T-helper 17 cell (primary cell): Measurements from ENCODE around the gene ERCC4. TPM values are rescaled to one million over a fixed set of nuclear protein-coding genes. Genes with fewer than 3 reads are reported as not detected.

Source experiments
- ATAC-seq: fragments of 150-1000 bp; cut with Tn5 transposase; 2 replicates; pipeline ENCODE4 v1.10.0; 2021; ENCODE audit warnings: mild to moderate bottlenecking, moderate library complexity
- DNase-seq, 3 donors: peaks; one replicate each; pipeline versions ENCODE4 v3.0.0 to v3.0.0-alpha.2; 2020 to 2021
- H3K9me3 ChIP-seq: one replicate; pipeline ENCODE4 v1.7.0; 2013; ENCODE audit warnings: low read length, mild to moderate bottlenecking; ENCODE audit not compliant: control insufficient read depth, poor library complexity, severe bottlenecking
- H3K27ac Mint-ChIP-seq: one replicate; pipeline ENCODE4 v1.8.0; 2022; ENCODE audit warnings: mild to moderate bottlenecking, moderate library complexity, mixed read lengths
- H3K27me3 Mint-ChIP-seq: one replicate; pipeline ENCODE4 v1.8.0; 2022; ENCODE audit warnings: mixed read lengths
- H3K36me3 Mint-ChIP-seq: one replicate; pipeline ENCODE4 v1.8.0; 2022; ENCODE audit warnings: low read depth, mixed read lengths
- H3K4me1 Mint-ChIP-seq: one replicate; pipeline ENCODE4 v1.8.0; 2022; ENCODE audit warnings: mild to moderate bottlenecking, mixed read lengths
- H3K4me3 Mint-ChIP-seq: one replicate; pipeline ENCODE4 v1.8.0; 2022; ENCODE audit warnings: mild to moderate bottlenecking, moderate library complexity, mixed read lengths
- total RNA-seq, 4 donors: library from RNA in 2 of 4; stranded (reverse) in 2 of 4; gene quantifications; one replicate each; pipeline ENCODE4 v1.2.3 and lab custom pipeline; 2022 to 2026

Gene ERCC4
- total RNA-seq, 2 donors from 2014 or later, result 8.7 to 9.9 TPM

- ATAC-seq (no peak), DNase-seq (no peak)
- H3K4me3 Mint-ChIP-seq, result no peak overlapping the region
- no peaks in the 10 kb centered on the region for H3K9me3 ChIP-seq
- H3K27ac Mint-ChIP-seq, result no peak overlapping the region
- peaks cover 28% of the 10 kb centered on the region for H3K27me3 Mint-ChIP-seq
- no peaks in the 10 kb centered on the region for H3K36me3 Mint-ChIP-seq
- H3K4me1 Mint-ChIP-seq, result peaks cover 9% of the 10 kb centered on the region
Observed at GRCh38 chr16:13962232-13962631, 42.3 kb downstream of the ERCC4 start.

DNA sequence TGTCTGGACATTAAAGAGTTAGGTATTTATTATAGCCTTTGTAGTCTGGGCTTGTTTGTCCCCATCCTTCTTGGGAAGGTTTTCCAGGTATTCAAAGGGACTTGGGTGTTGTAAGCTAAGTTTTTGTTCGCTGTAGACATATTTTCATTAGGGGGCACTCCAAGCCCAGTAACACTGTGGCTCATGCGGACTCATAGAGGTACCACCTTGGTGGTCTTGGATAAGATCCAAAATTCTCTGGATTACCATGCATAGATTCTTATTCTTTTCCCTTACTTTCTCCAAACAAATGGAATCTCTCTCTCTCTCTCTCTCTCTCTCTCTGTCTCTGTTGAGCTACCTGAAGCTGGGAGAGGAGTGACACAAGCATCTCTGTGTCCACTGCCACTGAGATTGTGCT, 48.9 kb downstream of the ERCC4 start:
- H3K9me3 ChIP-seq, result no peaks in the 10 kb centered on the region
- H3K4me3 Mint-ChIP-seq, result no peak overlapping the region
- H3K27me3 Mint-ChIP-seq, result peaks cover 9% of the 10 kb centered on the region
- H3K4me1 Mint-ChIP-seq, result no peaks in the 10 kb centered on the region
- no peak overlapping the region for H3K27ac Mint-ChIP-seq
- no peak for ATAC-seq
- no peak for DNase-seq
- peaks cover 2% of the 10 kb centered on the region for H3K36me3 Mint-ChIP-seq

- peaks cover 2% of the 10 kb centered on the region for H3K36me3 Mint-ChIP-seq
- peaks cover 9% of the 10 kb centered on the region for H3K27me3 Mint-ChIP-seq
- ATAC-seq, result no peak
- H3K9me3 ChIP-seq, result no peaks in the 10 kb centered on the region
- DNase-seq, result no peak
- no peaks in the 10 kb centered on the region for H3K4me1 Mint-ChIP-seq
- H3K27ac Mint-ChIP-seq, result no peak overlapping the region
- no peak overlapping the region for H3K4me3 Mint-ChIP-seq
Observed at GRCh38 chr16:13969711-13970110, 49.8 kb downstream of the ERCC4 start.

DNA sequence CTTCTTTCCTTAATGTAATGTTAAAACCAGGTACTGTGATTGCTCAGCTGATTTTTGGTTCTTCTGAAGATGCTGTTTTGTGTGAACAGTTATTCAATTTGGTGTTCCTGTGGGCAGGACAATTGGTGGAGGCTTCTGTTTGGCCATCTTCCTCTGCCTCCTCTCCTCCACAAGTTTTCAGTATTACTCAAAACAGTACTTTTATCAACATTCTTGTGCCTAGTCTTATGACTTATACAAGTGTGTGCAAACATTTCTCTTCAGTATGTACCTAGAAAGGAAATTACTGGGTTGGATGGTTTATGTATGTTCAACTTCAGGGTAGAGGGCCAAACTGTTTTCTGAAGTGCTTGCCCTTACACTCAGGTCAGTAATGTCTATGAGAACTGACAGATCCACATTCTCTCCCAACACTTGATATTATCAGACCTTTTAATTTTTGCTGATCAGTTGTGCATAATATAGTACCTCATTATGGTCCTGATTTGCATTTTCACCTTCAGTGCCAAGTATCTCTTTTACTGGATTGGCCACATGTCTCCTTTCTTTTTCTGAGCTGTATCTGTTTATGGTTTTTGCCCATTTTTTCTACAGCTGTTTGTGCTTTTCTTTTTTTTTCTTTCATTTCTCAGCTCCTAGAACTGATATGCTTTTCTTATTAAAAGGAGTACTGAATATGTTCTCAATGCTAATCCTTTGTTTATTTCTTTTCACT, 50.9 kb downstream of the ERCC4 start:
- no peak for ATAC-seq
- Mint-ChIP-seq H3K27me3 (peaks cover under 1% of the 10 kb centered on the region), H3K27ac (no peak overlapping the region), H3K36me3 (peaks cover 2% of the 10 kb centered on the region), H3K4me1 (no peaks in the 10 kb centered on the region), H3K4me3 (no peak overlapping the region)
- DNase-seq, result no peak
- no peaks in the 10 kb centered on the region for H3K9me3 ChIP-seq

DNA sequence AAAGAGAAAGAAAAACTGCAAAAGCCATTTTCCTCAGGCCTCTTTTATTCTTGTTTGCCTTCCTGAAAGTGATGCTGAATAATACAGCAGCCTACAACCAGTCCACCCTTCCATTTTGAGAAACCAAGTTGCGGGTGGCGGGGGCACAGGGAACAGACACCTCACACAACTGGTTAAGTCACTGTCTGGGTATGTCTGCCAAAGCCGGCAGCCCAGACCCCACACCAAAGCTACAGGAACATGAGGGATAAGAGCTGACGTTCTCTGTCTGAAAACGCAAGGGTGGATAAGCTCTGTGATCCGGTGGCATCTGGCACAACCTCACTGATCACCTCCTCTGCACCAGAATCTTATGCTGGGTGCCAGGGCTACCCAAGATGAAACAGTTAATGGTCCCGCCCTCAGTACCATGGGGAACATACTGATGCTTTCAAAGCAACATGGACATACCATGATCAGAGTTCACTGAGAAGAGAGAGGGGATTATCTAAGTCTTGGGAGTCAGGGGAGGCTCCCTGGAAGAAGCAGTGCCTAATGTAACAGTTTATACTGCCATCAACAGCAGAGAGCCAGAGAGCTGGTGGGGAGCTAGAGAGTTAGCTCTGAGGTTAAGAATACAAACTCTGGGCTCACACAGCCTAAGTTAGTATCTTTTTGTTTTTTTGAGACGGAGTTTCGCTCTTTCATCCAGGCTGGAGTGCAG, 53.5 kb downstream of the ERCC4 start:
- no peak overlapping the region for H3K4me3 Mint-ChIP-seq
- no peaks in the 10 kb centered on the region for H3K27me3 Mint-ChIP-seq
- peaks cover 2% of the 10 kb centered on the region for H3K36me3 Mint-ChIP-seq
- no peaks in the 10 kb centered on the region for H3K9me3 ChIP-seq
- no peak overlapping the region for H3K27ac Mint-ChIP-seq
- DNase-seq (no peak), ATAC-seq (no peak)
- H3K4me1 Mint-ChIP-seq, result no peaks in the 10 kb centered on the region

- no peaks in the 10 kb centered on the region for H3K9me3 ChIP-seq
Observed at GRCh38 chr16:13977177-13977576, 57.2 kb downstream of the ERCC4 start.

GRCh38 chr16:13982451-13982850, 62.5 kb downstream of the ERCC4 start:
- no peaks in the 10 kb centered on the region for H3K9me3 ChIP-seq
- H3K27me3 Mint-ChIP-seq, result peaks cover 5% of the 10 kb centered on the region
- ATAC-seq, result no peak
- no peak overlapping the region for H3K4me3 Mint-ChIP-seq
- no peak overlapping the region for H3K27ac Mint-ChIP-seq
- no peak for DNase-seq
- no peaks in the 10 kb centered on the region for H3K36me3 Mint-ChIP-seq
- H3K4me1 Mint-ChIP-seq, result no peaks in the 10 kb centered on the region

More at GRCh38 chr16:13977177-13977576, 57.2 kb downstream of the ERCC4 start:
- Mint-ChIP-seq H3K36me3 (no peaks in the 10 kb centered on the region), H3K27ac (no peak overlapping the region), H3K4me3 (no peak overlapping the region), H3K4me1 (no peaks in the 10 kb centered on the region), H3K27me3 (no peaks in the 10 kb centered on the region)
- DNase-seq, result no peak
- no peak for ATAC-seq

- H3K27me3 Mint-ChIP-seq, result peaks cover 5% of the 10 kb centered on the region
- H3K4me1 Mint-ChIP-seq, result no peaks in the 10 kb centered on the region
- H3K27ac Mint-ChIP-seq, result no peak overlapping the region
- H3K36me3 Mint-ChIP-seq, result no peaks in the 10 kb centered on the region
- no peak for ATAC-seq
- no peak overlapping the region for H3K4me3 Mint-ChIP-seq
- DNase-seq, result no peak
- no peaks in the 10 kb centered on the region for H3K9me3 ChIP-seq
Observed at GRCh38 chr16:13983625-13984024, 63.7 kb downstream of the ERCC4 start.

- Mint-ChIP-seq H3K4me3 (no peak overlapping the region), H3K4me1 (no peaks in the 10 kb centered on the region), H3K27me3 (peaks cover 5% of the 10 kb centered on the region), H3K27ac (no peak overlapping the region), H3K36me3 (no peaks in the 10 kb centered on the region)
- no peaks in the 10 kb centered on the region for H3K9me3 ChIP-seq
- no peak for DNase-seq
- ATAC-seq, result no peak
Observed at GRCh38 chr16:13984794-13985193, 64.8 kb downstream of the ERCC4 start.

- H3K9me3 ChIP-seq, result no peaks in the 10 kb centered on the region
- no peaks in the 10 kb centered on the region for H3K4me1 Mint-ChIP-seq
- ATAC-seq (no peak), DNase-seq (no peak)
- H3K27me3 Mint-ChIP-seq, result peaks cover 5% of the 10 kb centered on the region
- no peak overlapping the region for H3K27ac Mint-ChIP-seq
- H3K36me3 Mint-ChIP-seq, result no peaks in the 10 kb centered on the region
- no peak overlapping the region for H3K4me3 Mint-ChIP-seq
Observed at GRCh38 chr16:13988038-13988437, 68.1 kb downstream of the ERCC4 start.

GRCh38 chr16:13992322-13992721, 72.4 kb downstream of the ERCC4 start:
- H3K4me1 Mint-ChIP-seq, result no peaks in the 10 kb centered on the region
- H3K36me3 Mint-ChIP-seq, result no peaks in the 10 kb centered on the region
- H3K4me3 Mint-ChIP-seq, result no peak overlapping the region
- ATAC-seq (no peak), DNase-seq (no peak)
- no peak overlapping the region for H3K27ac Mint-ChIP-seq
- no peaks in the 10 kb centered on the region for H3K27me3 Mint-ChIP-seq
- H3K9me3 ChIP-seq, result no peaks in the 10 kb centered on the region

DNA sequence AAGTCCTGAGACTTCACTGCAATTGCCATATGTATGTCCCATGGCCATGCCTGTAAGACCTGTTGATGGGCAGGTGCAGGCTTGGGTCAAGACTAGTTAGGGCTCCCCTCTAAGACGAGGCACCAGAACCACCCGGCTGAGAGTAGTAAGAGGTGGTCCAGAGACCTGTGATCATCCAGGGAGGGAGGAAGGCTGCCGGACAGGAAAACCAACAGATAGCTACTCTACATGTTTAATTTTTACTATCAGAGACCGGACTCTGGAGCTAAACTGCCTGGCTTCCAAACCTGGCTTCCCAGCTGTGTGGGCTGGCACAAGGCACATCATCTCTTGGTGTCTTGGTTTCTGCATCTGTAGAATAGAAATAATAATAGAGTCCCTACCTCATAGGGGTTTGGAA, 73.0 kb downstream of the ERCC4 start:
- no peaks in the 10 kb centered on the region for H3K27me3 Mint-ChIP-seq
- ATAC-seq, result no peak

DNA sequence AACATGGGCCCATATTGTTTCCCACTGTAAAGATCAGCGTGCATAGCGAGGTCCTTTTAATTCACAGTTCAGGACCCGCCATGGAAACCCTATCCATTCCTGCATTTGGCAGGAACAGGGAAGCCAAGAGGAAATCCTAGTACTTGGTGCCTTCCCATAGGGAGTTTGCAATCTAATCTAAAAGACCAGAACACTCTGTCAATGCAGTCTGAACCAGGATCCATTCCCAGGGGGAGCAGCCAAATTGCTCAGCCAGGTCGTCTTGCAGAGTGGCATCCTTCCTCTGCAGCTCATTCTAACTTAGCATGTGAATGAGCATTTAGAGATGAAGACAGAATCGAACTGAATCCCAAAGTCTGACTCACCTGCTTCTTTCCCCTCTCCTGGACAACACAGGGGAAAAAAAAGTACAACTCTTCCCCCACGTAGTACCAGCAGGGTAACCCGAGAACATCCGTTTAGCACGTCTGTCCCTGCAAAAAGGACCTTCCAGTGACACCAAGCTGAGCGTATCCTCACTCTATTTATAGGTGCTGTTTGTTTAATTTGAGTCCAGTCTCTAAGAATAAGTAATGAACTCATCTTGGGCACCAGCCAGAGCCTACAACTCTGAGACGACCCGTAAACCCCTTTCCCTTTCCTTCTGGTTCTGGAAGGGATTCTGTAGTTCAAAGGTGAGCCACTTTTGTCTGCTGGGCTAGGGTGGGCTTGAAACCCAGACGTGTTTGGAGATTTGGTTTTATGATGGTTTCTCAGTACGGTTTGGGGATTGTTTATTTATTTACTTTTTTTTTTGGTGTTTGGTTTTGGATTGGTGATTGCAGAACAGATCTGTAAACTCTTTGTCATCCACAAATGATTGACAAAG, 74.5 kb downstream of the ERCC4 start:
- H3K9me3 ChIP-seq, result no peaks in the 10 kb centered on the region
- ATAC-seq, result no peak
- no peak overlapping the region for H3K27ac Mint-ChIP-seq
- DNase-seq, result no peak
- H3K27me3 Mint-ChIP-seq, result no peaks in the 10 kb centered on the region
- peaks cover 6% of the 10 kb centered on the region for H3K4me1 Mint-ChIP-seq
- no peak overlapping the region for H3K4me3 Mint-ChIP-seq
- H3K36me3 Mint-ChIP-seq, result no peaks in the 10 kb centered on the region

More for the DNA sequence above, 73.0 kb downstream of the ERCC4 start:
- Mint-ChIP-seq H3K4me1 (peaks cover 3% of the 10 kb centered on the region), H3K27ac (no peak overlapping the region), H3K4me3 (no peak overlapping the region), H3K36me3 (no peaks in the 10 kb centered on the region)
- H3K9me3 ChIP-seq, result no peaks in the 10 kb centered on the region
- no peak for DNase-seq
